ENCODE data around the gene RFX1. TPM values are rescaled to one million over a fixed set of nuclear protein-coding genes. Genes with fewer than 3 reads are reported as not detected.

The RFX1 gene
- polyA plus RNA-seq, 4 donors, result 3.8 to 16.6 (median 5.5) TPM

- Histone ChIP-seq H3K4me3 (ENCODE audit: low read depth in 1 of 3, low read length in 3 of 3) (no peak overlapping the region), H3K27me3 (ENCODE audit: control insufficient read depth in 3 of 3, insufficient read depth in 3 of 3, low read length in 3 of 3) (no peaks in the 10 kb centered on the region), H3K27ac (ENCODE audit: low read depth in 1 of 3, low read length in 2 of 3) (no peak overlapping the region), H3K4me1 (ENCODE audit: control insufficient read depth in 3 of 3, insufficient read depth in 2 of 3, low read depth in 1 of 3, low read length in 2 of 3) (peaks cover 0 to 10% (median 0%) of the 10 kb centered on the region in 3 donors), H3K36me3 (ENCODE audit: control insufficient read depth in 3 of 3, insufficient read depth in 2 of 3, low read depth in 1 of 3, low read length in 3 of 3) (peaks cover 14 to 71% (median 30%) of the 10 kb centered on the region in 3 donors), H3K9me3 (ENCODE audit: control insufficient read depth in 2 of 2, insufficient read depth in 1 of 2, low read depth in 1 of 2, low read length in 1 of 2) (no peaks in the 10 kb centered on the region)
- WGBS, 3 donors, result 92 to 96% (median 94%) methylated on average over 39 to 42 of the region's 42 CpGs
- DNase-seq (no peak), FAIRE-seq (no peak)
Observed at GRCh38 chr19:13955662-13956364, 50.3 kb downstream of the RFX1 start.

DNA sequence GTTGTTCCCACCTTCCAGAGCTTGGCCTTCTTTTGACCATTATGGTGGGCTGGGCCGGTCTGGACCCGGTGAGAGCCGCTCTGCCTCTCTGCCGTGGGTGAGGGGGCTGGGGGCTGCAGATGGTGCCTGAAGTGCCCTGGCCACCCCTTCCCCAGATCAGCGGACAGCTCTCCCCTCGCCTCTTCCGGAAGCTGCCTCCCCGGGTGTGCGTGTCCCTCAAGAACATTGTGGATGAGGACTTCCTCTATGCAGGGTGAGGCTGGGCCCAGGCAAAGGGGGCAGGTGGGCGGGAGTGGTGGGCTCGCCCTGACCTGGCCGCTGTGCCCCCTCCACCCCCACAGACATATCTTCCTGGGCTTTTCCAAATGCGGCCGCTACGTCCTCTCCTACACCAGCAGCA is 51.9 kb downstream of the RFX1 start:
- Histone ChIP-seq H3K4me3 (ENCODE audit: low read depth in 1 of 3, low read length in 3 of 3) (no peak overlapping the region), H3K27me3 (ENCODE audit: control insufficient read depth in 3 of 3, insufficient read depth in 3 of 3, low read length in 3 of 3) (no peaks in the 10 kb centered on the region), H3K9me3 (ENCODE audit: control insufficient read depth in 2 of 2, insufficient read depth in 1 of 2, low read depth in 1 of 2, low read length in 1 of 2) (no peaks in the 10 kb centered on the region), H3K4me1 (ENCODE audit: control insufficient read depth in 3 of 3, insufficient read depth in 2 of 3, low read depth in 1 of 3, low read length in 2 of 3) (peaks cover 0 to 10% (median 0%) of the 10 kb centered on the region in 3 donors), H3K36me3 (ENCODE audit: control insufficient read depth in 3 of 3, insufficient read depth in 2 of 3, low read depth in 1 of 3, low read length in 3 of 3) (peaks cover 13 to 55% (median 19%) of the 10 kb centered on the region in 3 donors), H3K27ac (ENCODE audit: low read depth in 1 of 3, low read length in 2 of 3) (no peak overlapping the region)
- DNase-seq, result no peak
- WGBS, 3 donors, result 91 to 96% (median 93%) methylated on average over 15 of the region's 15 CpGs
- no peak for FAIRE-seq

DNA sequence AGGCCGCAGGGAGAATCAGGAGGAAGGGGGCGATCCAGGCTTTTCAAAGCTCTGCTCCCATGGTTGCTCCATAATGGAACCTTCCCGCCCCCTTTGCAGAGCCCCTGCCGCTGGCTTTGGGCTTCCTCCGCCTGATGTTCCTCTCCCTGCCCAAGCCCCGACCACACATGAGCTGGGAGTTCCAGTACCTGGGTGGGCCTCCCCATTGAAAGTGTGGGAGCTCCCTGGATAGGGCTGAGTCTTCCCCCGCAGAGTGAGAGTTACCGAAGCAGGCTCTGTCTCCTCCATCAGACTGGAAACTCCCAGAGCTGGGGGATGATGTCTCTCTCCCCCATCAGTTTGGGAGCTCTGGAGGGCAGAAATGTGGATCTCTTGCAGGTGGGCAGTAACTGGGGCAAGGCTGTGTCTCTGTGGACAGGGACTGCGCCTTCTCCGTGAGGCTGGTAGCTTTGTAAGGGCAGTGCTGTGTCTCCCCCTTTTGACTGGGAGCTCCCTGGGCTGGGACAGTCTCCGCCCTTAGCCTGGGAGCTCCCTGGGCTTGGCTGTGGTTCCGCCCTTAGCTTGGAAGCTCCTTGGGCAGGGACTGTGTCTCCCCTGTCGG is 53.1 kb downstream of the RFX1 start:
- Histone ChIP-seq H3K9me3 (ENCODE audit: control insufficient read depth in 2 of 2, insufficient read depth in 1 of 2, low read depth in 1 of 2, low read length in 1 of 2) (no peaks in the 10 kb centered on the region), H3K4me3 (ENCODE audit: low read depth in 1 of 3, low read length in 3 of 3) (peak overlapping the region; percentile 64 to 96 (median 72)), H3K27me3 (ENCODE audit: control insufficient read depth in 3 of 3, insufficient read depth in 3 of 3, low read length in 3 of 3) (no peaks in the 10 kb centered on the region), H3K27ac (ENCODE audit: low read depth in 1 of 3, low read length in 2 of 3) (peak overlapping the region in 2 of 3 donors; percentile 28 to 60), H3K36me3 (ENCODE audit: control insufficient read depth in 3 of 3, insufficient read depth in 2 of 3, low read depth in 1 of 3, low read length in 3 of 3) (peaks cover 13 to 43% (median 16%) of the 10 kb centered on the region in 3 donors), H3K4me1 (ENCODE audit: control insufficient read depth in 3 of 3, insufficient read depth in 2 of 3, low read depth in 1 of 3, low read length in 2 of 3) (peaks cover 0 to 10% (median 0%) of the 10 kb centered on the region in 3 donors)
- peak; percentile 50 to 76 for DNase-seq
- WGBS, 3 donors, result 1 to 8% (median 4%) methylated on average over 10 to 13 of the region's 13 CpGs
- no peak for FAIRE-seq

DNA sequence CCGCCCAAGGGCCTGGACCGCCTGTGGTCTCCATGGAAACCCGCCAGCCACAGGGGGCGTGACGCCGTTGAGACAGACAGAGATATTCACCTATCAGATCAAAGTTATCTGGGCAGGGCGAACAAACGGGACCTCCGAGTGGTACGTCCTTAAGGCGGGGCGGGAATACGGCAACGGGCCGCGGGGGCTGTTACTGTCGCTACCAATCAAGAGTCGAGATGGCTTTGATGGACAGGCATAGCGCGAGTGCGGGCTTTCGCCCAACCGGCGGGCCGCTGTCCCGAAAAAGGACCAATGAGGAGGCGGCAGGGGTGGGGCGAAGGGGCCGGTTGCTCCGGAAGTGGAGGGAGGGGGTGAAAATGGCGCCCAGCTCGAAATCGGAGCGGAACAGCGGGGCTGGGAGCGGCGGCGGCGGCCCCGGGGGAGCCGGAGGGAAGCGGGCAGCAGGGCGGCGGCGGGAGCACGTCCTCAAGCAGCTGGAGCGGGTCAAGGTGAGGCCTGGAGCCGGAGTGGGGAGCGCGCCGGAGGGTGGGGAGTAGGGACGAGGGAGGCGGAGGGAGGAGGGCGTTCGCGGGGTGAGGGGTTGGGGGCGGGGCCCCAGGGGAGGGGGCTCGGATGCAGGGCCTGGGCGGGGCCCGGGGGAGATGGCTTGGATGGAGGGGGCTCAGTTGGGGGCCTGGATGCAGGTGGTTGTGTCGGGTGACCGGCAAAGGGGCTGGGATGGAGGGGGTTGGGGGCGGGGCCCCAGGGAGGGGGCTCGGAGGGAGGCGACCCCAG is 53.8 kb downstream of the RFX1 start, which contains the start of gene DCAF15:
DCAF15 (plus strand) TSS at position 356 of the 777 bp plus-strand sequence; CDS start at position 360, 4 bp downstream.
- DNase-seq (peak; percentile 99), FAIRE-seq (no peak)
- peak within 1 kb of the TSS; percentile 64 to 96 (median 72) for H3K4me3 ChIP-seq (ENCODE audit: low read depth in 1 of 3, low read length in 3 of 3)
- no peaks in the 10 kb centered on the region for H3K9me3 ChIP-seq (ENCODE audit: control insufficient read depth in 2 of 2, insufficient read depth in 1 of 2, low read depth in 1 of 2, low read length in 1 of 2)
- WGBS, 3 donors, result 1% methylated on average over 41 to 65 of the region's 65 CpGs
- no peaks in the 10 kb centered on the region for H3K27me3 ChIP-seq (ENCODE audit: control insufficient read depth in 3 of 3, insufficient read depth in 3 of 3, low read length in 3 of 3)
- peaks cover 0 to 10% (median 0%) of the 10 kb centered on the region in 3 donors for H3K4me1 ChIP-seq (ENCODE audit: control insufficient read depth in 3 of 3, insufficient read depth in 2 of 3, low read depth in 1 of 3, low read length in 2 of 3)
- peaks cover 11 to 36% (median 13%) of the 10 kb centered on the region in 3 donors for H3K36me3 ChIP-seq (ENCODE audit: control insufficient read depth in 3 of 3, insufficient read depth in 2 of 3, low read depth in 1 of 3, low read length in 3 of 3)
- H3K27ac ChIP-seq (ENCODE audit: low read depth in 1 of 3, low read length in 2 of 3), result peak within 1 kb of the TSS in 2 of 3 donors; percentile 28 to 83

DNA sequence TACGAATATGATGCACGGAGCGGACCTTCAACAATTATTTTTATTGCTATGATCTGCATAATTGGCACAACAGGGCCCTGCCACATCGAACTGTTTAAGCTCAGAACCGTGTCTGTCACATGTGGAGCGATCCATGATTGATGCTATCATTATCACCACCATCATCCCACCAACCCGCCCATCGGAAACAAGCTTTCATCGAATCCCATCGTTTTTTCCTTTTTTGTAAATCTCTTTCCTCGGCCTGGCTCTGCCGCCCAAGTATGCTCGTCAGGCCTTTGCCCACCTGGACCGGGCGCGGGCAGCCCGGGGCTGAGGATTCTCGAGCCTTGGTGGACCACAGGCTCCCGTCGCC is 54.3 kb downstream of the RFX1 start:
- Histone ChIP-seq H3K9me3 (ENCODE audit: control insufficient read depth in 2 of 2, insufficient read depth in 1 of 2, low read depth in 1 of 2, low read length in 1 of 2) (no peaks in the 10 kb centered on the region), H3K36me3 (ENCODE audit: control insufficient read depth in 3 of 3, insufficient read depth in 2 of 3, low read depth in 1 of 3, low read length in 3 of 3) (peaks cover 7 to 31% (median 8%) of the 10 kb centered on the region in 3 donors), H3K4me3 (ENCODE audit: low read depth in 1 of 3, low read length in 3 of 3) (peak overlapping the region in 2 of 3 donors; percentile 25 to 41), H3K4me1 (ENCODE audit: control insufficient read depth in 3 of 3, insufficient read depth in 2 of 3, low read depth in 1 of 3, low read length in 2 of 3) (peaks cover 0 to 10% (median 0%) of the 10 kb centered on the region in 3 donors), H3K27me3 (ENCODE audit: control insufficient read depth in 3 of 3, insufficient read depth in 3 of 3, low read length in 3 of 3) (no peaks in the 10 kb centered on the region), H3K27ac (ENCODE audit: low read depth in 1 of 3, low read length in 2 of 3) (no peak overlapping the region)
- no peak for DNase-seq
- FAIRE-seq, result no peak
- 7 to 8% (median 8%) methylated on average over 20 of the region's 20 CpGs for WGBS, 3 donors

- FAIRE-seq (no peak), DNase-seq (no peak)
- peaks cover 2 to 23% (median 4%) of the 10 kb centered on the region in 3 donors for H3K36me3 ChIP-seq (ENCODE audit: control insufficient read depth in 3 of 3, insufficient read depth in 2 of 3, low read depth in 1 of 3, low read length in 3 of 3)
- WGBS, 3 donors, result 73 to 87% (median 80%) methylated on average over 2 of the region's 2 CpGs
- H3K9me3 ChIP-seq (ENCODE audit: control insufficient read depth in 2 of 2, insufficient read depth in 1 of 2, low read depth in 1 of 2, low read length in 1 of 2), result no peaks in the 10 kb centered on the region
- H3K4me1 ChIP-seq (ENCODE audit: control insufficient read depth in 3 of 3, insufficient read depth in 2 of 3, low read depth in 1 of 3, low read length in 2 of 3), result peaks cover 0 to 10% (median 0%) of the 10 kb centered on the region in 3 donors
- H3K27me3 ChIP-seq (ENCODE audit: control insufficient read depth in 3 of 3, insufficient read depth in 3 of 3, low read length in 3 of 3), result no peaks in the 10 kb centered on the region
- H3K4me3 ChIP-seq (ENCODE audit: low read depth in 1 of 3, low read length in 3 of 3), result no peak overlapping the region
- H3K27ac ChIP-seq (ENCODE audit: low read depth in 1 of 3, low read length in 2 of 3), result no peak overlapping the region
Observed at GRCh38 chr19:13951043-13951442, 55.1 kb downstream of the RFX1 start.

GRCh38 chr19:13946414-13946813 is 59.7 kb downstream of the RFX1 start:
- H3K4me1 ChIP-seq (ENCODE audit: control insufficient read depth in 3 of 3, insufficient read depth in 2 of 3, low read depth in 1 of 3, low read length in 2 of 3), result no peaks in the 10 kb centered on the region
- FAIRE-seq (no peak), DNase-seq (no peak)
- no peaks in the 10 kb centered on the region for H3K27me3 ChIP-seq (ENCODE audit: control insufficient read depth in 3 of 3, insufficient read depth in 3 of 3, low read length in 3 of 3)
- WGBS, 3 donors, result 86 to 95% (median 93%) methylated on average over 4 of the region's 4 CpGs
- H3K4me3 ChIP-seq (ENCODE audit: low read depth in 1 of 3, low read length in 3 of 3), result no peak overlapping the region
- H3K27ac ChIP-seq (ENCODE audit: low read depth in 1 of 3, low read length in 2 of 3), result no peak overlapping the region
- H3K9me3 ChIP-seq (ENCODE audit: control insufficient read depth in 2 of 2, insufficient read depth in 1 of 2, low read depth in 1 of 2, low read length in 1 of 2), result peaks cover 0 to 3% of the 10 kb centered on the region in 2 donors
- H3K36me3 ChIP-seq (ENCODE audit: control insufficient read depth in 3 of 3, insufficient read depth in 2 of 3, low read depth in 1 of 3, low read length in 3 of 3), result no peaks in the 10 kb centered on the region

- no peak overlapping the region for H3K4me3 ChIP-seq (ENCODE audit: low read depth in 1 of 3, low read length in 3 of 3)
- DNase-seq, result no peak
- no peaks in the 10 kb centered on the region for H3K36me3 ChIP-seq (ENCODE audit: control insufficient read depth in 3 of 3, insufficient read depth in 2 of 3, low read depth in 1 of 3, low read length in 3 of 3)
- peaks cover 0 to 17% (median 0%) of the 10 kb centered on the region in 3 donors for H3K27me3 ChIP-seq (ENCODE audit: control insufficient read depth in 3 of 3, insufficient read depth in 3 of 3, low read length in 3 of 3)
- 92 to 100% (median 100%) methylated on average over 1 of the region's 1 CpG for WGBS, 3 donors
- H3K4me1 ChIP-seq (ENCODE audit: control insufficient read depth in 3 of 3, insufficient read depth in 2 of 3, low read depth in 1 of 3, low read length in 2 of 3), result no peaks in the 10 kb centered on the region
- no peak for FAIRE-seq
- peaks cover 0 to 3% of the 10 kb centered on the region in 2 donors for H3K9me3 ChIP-seq (ENCODE audit: control insufficient read depth in 2 of 2, insufficient read depth in 1 of 2, low read depth in 1 of 2, low read length in 1 of 2)
- H3K27ac ChIP-seq (ENCODE audit: low read depth in 1 of 3, low read length in 2 of 3), result no peak overlapping the region
Observed at GRCh38 chr19:13942023-13942684, 64.0 kb downstream of the RFX1 start.
